GM10248 (cell line): ENCODE measurements around the gene NAT16.
"Not testable (repeated sequence)": the region's sequence is repeated elsewhere in the genome, so short reads cannot be mapped to it uniquely, and the experiment has no call there.

Source experiments
- CTCF ChIA-PET: fragments of 300-600 bp; sonication (Branson Sonifier 250); formaldehyde crosslinking; extraction: SDS; loops from one replicate; lab custom pipeline; 2021; ENCODE audit warnings: antibody characterized with exemption; lab: Yijun Ruan, JAX
- POLR2A ChIA-PET: fragments of 350-650 bp; sonication (Branson Sonifier 250); formaldehyde crosslinking; extraction: SDS; loops from one replicate; lab custom pipeline; 2020; ENCODE audit warnings: antibody characterized with exemption; lab: Yijun Ruan, JAX
- DNase-seq: peaks from one replicate; pipeline ENCODE4 v3.0.0; 2012; ENCODE audit errors: extremely low spot score
- CTCF ChIP-seq: IDR thresholded peaks from 2 replicates; pipeline ENCODE4 v1.5.1; 2012; ENCODE audit warnings: mild to moderate bottlenecking, low read depth; ENCODE audit errors: extremely low read depth, missing control alignments, control extremely low read depth

The NAT16 gene

GRCh38 chr7:101133621-101134398, 46.3 kb downstream of the NAT16 start:
- no peak for DNase-seq
- POLR2A ChIA-PET = no interaction called here
- CTCF ChIA-PET = interaction anchor here (0.7 to 4.7 kb wide), 8 partner anchors 10 to 156 kb away, joined by 3 to 36 read pairs (median 4); partner anchors contain the start of genes AP1S1 and ZNHIT1
- no peak for TF ChIP-seq CTCF

DNA sequence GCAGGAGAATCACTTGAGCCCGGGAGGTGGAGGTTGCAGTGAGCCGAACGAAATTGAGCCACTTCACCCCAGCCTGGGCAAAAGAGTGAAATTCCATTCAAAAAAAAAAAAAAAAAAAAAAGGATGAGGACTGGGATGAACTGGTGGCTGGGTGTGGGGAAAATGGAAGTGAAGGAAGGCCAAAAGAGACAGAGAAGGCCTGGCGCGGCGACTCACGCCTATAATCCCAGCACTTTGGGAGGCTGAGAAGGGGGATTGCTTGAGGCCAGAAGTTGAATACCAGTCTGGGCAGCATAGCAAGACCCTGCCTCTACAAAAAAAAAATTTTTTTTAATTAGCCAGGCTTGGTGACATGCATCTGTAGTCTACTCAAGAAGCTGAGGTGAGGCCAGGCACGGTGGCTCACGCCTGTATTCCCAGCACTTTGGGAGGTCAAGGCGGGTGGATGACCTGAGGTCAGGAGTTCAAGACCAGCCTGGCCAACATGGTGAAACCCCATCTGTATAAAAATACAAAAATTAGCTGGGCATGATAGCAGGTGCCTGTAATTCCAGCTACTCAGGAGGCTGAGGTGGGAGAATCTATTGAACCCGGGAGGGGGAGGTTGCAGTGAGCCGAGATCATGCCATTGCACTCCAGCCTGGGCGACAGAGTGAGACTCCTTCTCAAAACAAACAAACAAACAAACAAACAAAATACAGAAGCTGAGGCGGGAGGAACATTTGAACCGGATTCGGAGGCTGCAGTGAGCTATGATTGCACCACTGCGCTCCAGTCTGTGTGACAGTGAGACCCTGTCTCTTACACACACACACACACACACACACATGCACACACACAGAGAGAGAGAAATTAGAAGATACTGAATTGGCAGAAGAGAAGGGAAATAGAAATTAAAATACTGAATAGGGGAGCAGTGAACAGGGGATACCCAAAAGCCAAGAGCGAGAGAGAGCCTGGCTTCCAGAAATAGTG, 47.2 kb downstream of the NAT16 start:
- ChIA-PET POLR2A (interaction anchor here (0.6 kb wide), 1 partner anchor 67 kb away, joined by 4 read pairs; no protein-coding TSS in a partner anchor), CTCF (interaction anchor here (0.9 to 4.7 kb wide), 3 partner anchors 11 to 85 kb away, joined by 3 to 36 read pairs (median 5); partner anchors contain the start of gene ZNHIT1)

DNA sequence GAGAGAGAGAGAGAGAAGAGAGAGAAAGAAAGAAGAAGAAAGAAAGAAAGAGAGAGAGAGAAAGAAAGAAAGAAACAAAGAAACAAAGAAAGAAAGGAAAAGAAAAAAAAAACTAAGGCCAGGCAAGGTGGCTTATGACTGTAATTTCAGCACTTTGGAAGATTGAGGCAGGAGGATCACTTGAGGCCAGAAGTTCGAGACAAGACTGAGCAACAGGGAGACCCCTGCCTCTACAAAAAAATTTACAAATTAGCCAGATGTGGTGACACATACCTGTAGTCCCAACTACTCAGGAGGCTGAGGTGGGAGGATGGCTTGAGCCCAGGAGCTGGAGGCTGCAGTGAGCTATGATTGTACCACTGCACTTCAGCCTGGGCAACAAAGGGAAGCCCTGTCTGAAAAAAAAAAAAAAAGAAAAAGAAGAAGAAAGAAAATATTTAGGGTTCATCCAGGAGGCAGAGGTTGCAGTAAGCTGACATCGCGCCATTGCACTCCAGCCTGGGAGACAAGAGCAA, 50.4 kb downstream of the NAT16 start:
- POLR2A ChIA-PET = interaction anchor here (0.6 kb wide), 1 partner anchor 17 kb away, joined by 6 read pairs; no protein-coding TSS in a partner anchor
- TF ChIP-seq CTCF = no peak
- CTCF ChIA-PET = interaction anchor here (9.9 kb wide), 1 partner anchor 13 kb away, joined by 81 read pairs; no protein-coding TSS in a partner anchor
- DNase-seq = no peak

More for the DNA sequence above, 47.2 kb downstream of the NAT16 start:
- not testable (repeated sequence) for DNase-seq

DNA sequence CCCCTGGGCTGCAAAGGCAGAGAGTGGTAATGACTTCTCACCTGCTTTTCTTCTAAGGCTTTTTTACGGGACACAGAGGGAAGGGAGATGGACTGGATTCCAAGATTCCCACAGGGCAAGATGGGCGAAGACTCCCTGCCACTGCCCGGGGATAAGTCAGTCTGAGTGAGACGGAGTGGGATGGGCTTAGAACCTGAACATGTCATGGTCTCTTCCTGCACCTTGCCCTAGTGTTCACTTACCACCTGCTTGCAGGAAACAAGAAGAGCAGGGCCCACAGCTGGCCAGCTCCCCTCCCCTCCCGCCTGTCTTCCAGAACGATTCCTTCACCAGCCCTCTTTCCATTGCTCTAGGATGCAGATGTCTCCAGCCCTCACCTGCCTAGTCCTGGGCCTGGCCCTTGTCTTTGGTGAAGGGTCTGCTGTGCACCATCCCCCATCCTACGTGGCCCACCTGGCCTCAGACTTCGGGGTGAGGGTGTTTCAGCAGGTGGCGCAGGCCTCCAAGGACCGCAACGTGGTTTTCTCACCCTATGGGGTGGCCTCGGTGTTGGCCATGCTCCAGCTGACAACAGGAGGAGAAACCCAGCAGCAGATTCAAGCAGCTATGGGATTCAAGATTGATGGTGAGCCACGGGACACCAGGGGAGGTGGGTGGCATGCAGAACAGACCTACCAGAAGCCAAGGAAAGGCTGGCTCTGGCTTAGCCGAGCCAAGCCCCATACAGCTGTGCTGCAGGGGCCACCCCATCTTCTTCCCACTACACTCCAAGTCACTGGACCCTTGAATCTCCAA, 51.9 kb downstream of the NAT16 start:
- no peak for TF ChIP-seq CTCF
- CTCF ChIA-PET = interaction anchor here (1.2 to 9.9 kb wide), 4 partner anchors 9 to 69 kb away, joined by 3 to 81 read pairs (median 32); no protein-coding TSS in a partner anchor
- POLR2A ChIA-PET = no interaction called here
- DNase-seq = no peak

DNA sequence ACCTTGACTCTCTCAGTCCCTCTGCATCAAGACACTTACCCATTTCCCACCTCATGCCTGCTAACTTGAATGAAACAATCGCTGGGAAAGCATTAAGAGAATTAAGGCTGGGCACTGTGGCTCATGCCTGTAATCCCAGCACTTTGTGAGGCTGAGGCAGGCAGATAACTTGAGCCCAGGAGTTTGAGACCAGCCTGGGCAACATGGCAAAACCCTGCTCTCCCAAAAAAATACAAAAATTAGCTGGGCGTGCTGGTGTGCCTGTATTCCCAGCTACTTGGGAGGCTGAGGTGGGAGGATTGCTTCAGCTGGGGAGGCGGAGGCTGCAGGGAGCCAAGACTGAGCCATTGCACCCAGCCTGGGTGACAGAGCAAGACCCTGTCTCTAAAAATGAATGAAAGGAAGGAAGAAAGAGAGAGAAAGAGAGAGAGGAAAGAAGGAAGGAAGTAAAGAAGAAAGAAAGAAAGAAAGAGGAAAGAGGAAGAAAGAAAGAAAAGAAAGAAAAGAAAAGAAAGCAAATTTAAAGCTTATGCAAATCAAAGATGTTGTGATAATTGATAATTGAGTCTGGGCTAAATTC, 52.5 kb downstream of the NAT16 start:
- no peak for TF ChIP-seq CTCF
- no peak for DNase-seq
- POLR2A ChIA-PET = interaction anchor here (1.2 kb wide), 1 partner anchor 11 kb away, joined by 6 read pairs; no protein-coding TSS in a partner anchor
- CTCF ChIA-PET = interaction anchor here (1.1 to 9.9 kb wide), 6 partner anchors 10 to 68 kb away, joined by 3 to 81 read pairs (median 18); no protein-coding TSS in a partner anchor
